ENCODE data around the gene CCNL1.

CCNL1 gene

GRCh38 chr3:157116017-157116416 lies 43.9 kb downstream of the CCNL1 start:
- DNase-seq (ENCODE audit: low read depth): no peak
- TF ChIP-seq CTCF (IDR thresholded peaks at IDR 0.05; ENCODE audit: control insufficient read depth, extremely low read depth, insufficient read depth): no peak
- no peak overlapping the region for H3K4me3 ChIP-seq (ENCODE audit: low read depth, low read length)

GRCh38 chr3:157115069-157116006 lies 44.6 kb downstream of the CCNL1 start:
- TF ChIP-seq CTCF (IDR thresholded peaks at IDR 0.05; ENCODE audit: control insufficient read depth, extremely low read depth, insufficient read depth): no peak

GRCh38 chr3:157113832-157114505 lies 46.0 kb downstream of the CCNL1 start:
- no peak overlapping the region for H3K4me3 ChIP-seq (ENCODE audit: low read depth, low read length)
- TF ChIP-seq CTCF (IDR thresholded peaks at IDR 0.05; ENCODE audit: control insufficient read depth, extremely low read depth, insufficient read depth): no peak
- DNase-seq (ENCODE audit: low read depth): no peak

More at GRCh38 chr3:157115069-157116006, 44.6 kb downstream of the CCNL1 start:
- no peak overlapping the region for H3K4me3 ChIP-seq (ENCODE audit: low read depth, low read length)
- DNase-seq (ENCODE audit: low read depth): no peak

GRCh38 chr3:157112536-157112935 lies 47.4 kb downstream of the CCNL1 start:
- no peak for TF ChIP-seq CTCF (IDR thresholded peaks at IDR 0.05; ENCODE audit: control insufficient read depth, extremely low read depth, insufficient read depth)
- no peak for DNase-seq (ENCODE audit: low read depth)
- H3K4me3 ChIP-seq (ENCODE audit: low read depth, low read length): no peak overlapping the region

- no peak overlapping the region for H3K4me3 ChIP-seq (ENCODE audit: low read depth, low read length)
- DNase-seq (ENCODE audit: low read depth): no peak
- no peak for TF ChIP-seq CTCF (IDR thresholded peaks at IDR 0.05; ENCODE audit: control insufficient read depth, extremely low read depth, insufficient read depth)
These were observed 48.4 kb downstream of the CCNL1 start for GRCh38 chr3:157111518-157111917.

- no peak for DNase-seq (ENCODE audit: low read depth)
- no peak overlapping the region for H3K4me3 ChIP-seq (ENCODE audit: low read depth, low read length)
- no peak for TF ChIP-seq CTCF (IDR thresholded peaks at IDR 0.05; ENCODE audit: control insufficient read depth, extremely low read depth, insufficient read depth)
These were observed 49.1 kb downstream of the CCNL1 start for GRCh38 chr3:157110761-157111278.
